Activated naive CD8-positive, alpha-beta T cell treated with anti-CD3 and anti-CD28 coated beads, Interleukin-2, amount 10 ng/mL, durations not matched to agents 7 days and 5 days (primary cell): ENCODE data around the gene ATRAID. TPM values are rescaled to one million over a fixed set of nuclear protein-coding genes. Genes with fewer than 3 reads are reported as not detected.

Experiments used
- ATAC-seq: fragments of 150-1000 bp; cut with Tn5 transposase; one replicate; pipeline ENCODE4 v1.10.0; 2021; ENCODE audit warnings: low read depth, moderate library complexity
- POLR2A ChIA-PET: fragments of 350-600 bp; sonication (Branson Sonifier 250); formaldehyde crosslinking; loops from one replicate; lab custom pipeline; 2021; ENCODE audit warnings: antibody characterized with exemption; lab: Charles Lee
- DNase-seq: peaks from one replicate; pipeline ENCODE4 v3.0.0; 2021
- H3K27ac Mint-ChIP-seq: one replicate; pipeline ENCODE4 v1.8.0; 2022; ENCODE audit warnings: mild to moderate bottlenecking, mixed read lengths
- H3K27me3 Mint-ChIP-seq: one replicate; pipeline ENCODE4 v1.8.0; 2022; ENCODE audit warnings: mild to moderate bottlenecking, moderate library complexity, mixed read lengths
- H3K36me3 Mint-ChIP-seq: one replicate; pipeline ENCODE4 v1.8.0; 2021; ENCODE audit warnings: mild to moderate bottlenecking, mixed read lengths
- H3K4me1 Mint-ChIP-seq: one replicate; pipeline ENCODE4 v1.8.0; 2021; ENCODE audit warnings: mixed read lengths
- H3K4me3 Mint-ChIP-seq: one replicate; pipeline ENCODE4 v1.8.0; 2022; ENCODE audit warnings: mild to moderate bottlenecking, moderate library complexity, mixed read lengths
- H3K9me3 Mint-ChIP-seq: one replicate; pipeline ENCODE4 v1.8.0; 2021; ENCODE audit warnings: mixed read lengths
- total RNA-seq, 2 experiments: library from RNA; stranded (reverse); gene quantifications; one replicate each; pipeline ENCODE4 v1.2.3, GENCODE V29; 2021

ATRAID gene
- total RNA-seq, 2 experiments from 2014 or later = 74.9 to 84.6 TPM

GRCh38 chr2:27240406-27240805 is 28.6 kb downstream of the ATRAID start:
- POLR2A ChIA-PET = interaction anchor here (1.1 kb wide), 1 partner anchor 139 kb away, joined by 3 read pairs; no protein-coding TSS in a partner anchor
- Mint-ChIP-seq H3K4me1 (peaks cover 5% of the 10 kb centered on the region), H3K4me3 (no peak overlapping the region), H3K9me3 (no peaks in the 10 kb centered on the region), H3K27me3 (no peaks in the 10 kb centered on the region), H3K27ac (no peak overlapping the region), H3K36me3 (peaks cover 21% of the 10 kb centered on the region)
- ATAC-seq = no peak
- DNase-seq = no peak

DNA sequence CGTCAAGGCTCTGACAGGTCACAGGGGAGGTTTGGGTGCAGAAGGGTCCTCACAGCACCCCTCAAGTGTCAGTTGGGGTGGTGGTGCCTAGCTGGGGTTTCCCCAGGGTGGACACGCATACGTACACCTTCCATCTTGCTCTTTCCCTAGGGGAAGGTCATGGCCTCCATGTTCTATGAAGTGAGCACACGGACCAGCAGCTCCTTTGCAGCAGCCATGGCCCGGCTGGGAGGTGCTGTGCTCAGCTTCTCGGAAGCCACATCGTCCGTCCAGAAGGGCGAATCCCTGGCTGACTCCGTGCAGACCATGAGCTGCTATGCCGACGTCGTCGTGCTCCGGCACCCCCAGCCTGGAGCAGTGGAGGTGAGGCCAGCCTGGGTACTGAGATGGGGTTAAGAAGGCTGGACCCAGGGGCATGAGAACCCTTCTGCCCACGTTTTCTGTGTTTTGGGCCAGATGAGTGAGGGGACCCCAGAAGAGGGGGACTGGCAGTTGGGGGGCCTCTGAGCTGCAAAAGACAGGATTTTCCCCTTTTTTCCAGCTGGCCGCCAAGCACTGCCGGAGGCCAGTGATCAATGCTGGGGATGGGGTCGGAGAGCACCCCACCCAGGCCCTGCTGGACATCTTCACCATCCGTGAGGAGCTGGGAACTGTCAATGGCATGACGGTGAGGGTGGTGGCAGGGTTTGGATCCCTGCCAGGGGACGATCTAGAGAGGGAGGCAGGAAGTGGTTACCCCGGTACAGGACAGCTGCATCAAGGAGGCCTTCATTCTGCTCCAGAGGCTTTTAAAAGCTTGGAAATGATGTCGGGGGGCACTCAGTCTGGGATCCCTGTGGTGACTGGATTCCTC is 30.1 kb downstream of the ATRAID start:
- DNase-seq = no peak
- Mint-ChIP-seq H3K4me3 (no peak overlapping the region), H3K27me3 (no peaks in the 10 kb centered on the region), H3K27ac (peak overlapping the region; percentile 34), H3K36me3 (peaks cover 14% of the 10 kb centered on the region), H3K4me1 (peaks cover 5% of the 10 kb centered on the region), H3K9me3 (no peaks in the 10 kb centered on the region)
- POLR2A ChIA-PET = interaction anchor here (1.6 kb wide), 1 partner anchor 11 kb away, joined by 4 read pairs; no protein-coding TSS in a partner anchor
- ATAC-seq = peak; percentile 61

DNA sequence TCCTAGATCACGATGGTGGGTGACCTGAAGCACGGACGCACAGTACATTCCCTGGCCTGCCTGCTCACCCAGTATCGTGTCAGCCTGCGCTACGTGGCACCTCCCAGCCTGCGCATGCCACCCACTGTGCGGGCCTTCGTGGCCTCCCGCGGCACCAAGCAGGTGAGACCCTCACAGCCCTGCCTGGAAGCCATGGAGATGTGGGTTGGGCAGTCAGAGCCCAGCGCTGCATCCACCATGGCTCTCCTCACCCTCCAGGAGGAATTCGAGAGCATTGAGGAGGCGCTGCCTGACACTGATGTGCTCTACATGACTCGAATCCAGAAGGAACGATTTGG is 30.7 kb downstream of the ATRAID start:
- H3K27ac Mint-ChIP-seq = no peak overlapping the region
- H3K36me3 Mint-ChIP-seq = peaks cover 10% of the 10 kb centered on the region
- H3K4me3 Mint-ChIP-seq = no peak overlapping the region
- peaks cover 7% of the 10 kb centered on the region for H3K4me1 Mint-ChIP-seq
- no peaks in the 10 kb centered on the region for H3K27me3 Mint-ChIP-seq
- DNase-seq (no peak), ATAC-seq (no peak)
- H3K9me3 Mint-ChIP-seq = no peaks in the 10 kb centered on the region
- POLR2A ChIA-PET = interaction anchor here (1.6 kb wide), 1 partner anchor 11 kb away, joined by 4 read pairs; no protein-coding TSS in a partner anchor

DNA sequence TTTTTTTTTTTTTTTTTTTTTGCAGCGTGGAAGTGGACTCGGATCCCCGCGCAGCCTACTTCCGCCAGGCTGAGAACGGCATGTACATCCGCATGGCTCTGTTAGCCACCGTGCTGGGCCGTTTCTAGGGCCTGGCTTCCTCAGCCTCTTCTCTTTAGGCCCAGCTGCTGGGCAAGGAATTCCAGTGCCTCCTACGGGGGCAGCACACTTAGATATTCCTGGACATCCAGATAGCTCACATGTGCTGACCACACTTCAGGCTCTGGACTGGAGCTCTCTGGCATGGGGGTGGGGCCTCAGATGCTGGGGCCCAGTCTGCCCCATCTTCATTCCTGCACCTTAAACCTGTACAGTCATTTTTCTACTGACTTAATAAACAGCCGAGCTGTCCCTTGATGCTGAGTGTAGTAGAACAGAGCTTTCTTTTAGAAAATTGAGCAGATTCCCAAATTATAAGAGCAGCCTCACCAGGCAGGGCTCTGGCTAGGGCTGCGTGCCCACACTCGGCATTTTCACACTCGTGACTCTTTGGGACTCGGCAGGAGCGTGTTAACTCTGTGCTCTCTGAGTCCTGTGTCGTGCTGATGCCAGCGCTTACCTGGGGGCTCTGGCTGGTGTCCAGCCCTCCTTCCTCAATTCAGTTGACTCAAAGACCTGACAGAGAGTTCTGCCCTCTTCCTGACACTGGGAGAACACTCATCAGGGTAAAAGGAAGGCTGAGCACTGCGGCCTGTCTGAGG is 31.7 kb downstream of the ATRAID start:
- Mint-ChIP-seq H3K4me1 (peaks cover 9% of the 10 kb centered on the region), H3K9me3 (no peaks in the 10 kb centered on the region), H3K4me3 (no peak overlapping the region), H3K27ac (no peak overlapping the region), H3K27me3 (no peaks in the 10 kb centered on the region), H3K36me3 (peaks cover 10% of the 10 kb centered on the region)
- no peak for DNase-seq
- POLR2A ChIA-PET = no interaction called here
- ATAC-seq = no peak

GRCh38 chr2:27245116-27245515 is 33.3 kb downstream of the ATRAID start:
- DNase-seq (no peak), ATAC-seq (no peak)
- Mint-ChIP-seq H3K36me3 (peaks cover 7% of the 10 kb centered on the region), H3K9me3 (no peaks in the 10 kb centered on the region), H3K27me3 (no peaks in the 10 kb centered on the region), H3K4me1 (peaks cover 9% of the 10 kb centered on the region), H3K4me3 (no peak overlapping the region), H3K27ac (no peak overlapping the region)
- POLR2A ChIA-PET = interaction anchor here (0.6 kb wide), 1 partner anchor 25 kb away, joined by 3 read pairs; no protein-coding TSS in a partner anchor

DNA sequence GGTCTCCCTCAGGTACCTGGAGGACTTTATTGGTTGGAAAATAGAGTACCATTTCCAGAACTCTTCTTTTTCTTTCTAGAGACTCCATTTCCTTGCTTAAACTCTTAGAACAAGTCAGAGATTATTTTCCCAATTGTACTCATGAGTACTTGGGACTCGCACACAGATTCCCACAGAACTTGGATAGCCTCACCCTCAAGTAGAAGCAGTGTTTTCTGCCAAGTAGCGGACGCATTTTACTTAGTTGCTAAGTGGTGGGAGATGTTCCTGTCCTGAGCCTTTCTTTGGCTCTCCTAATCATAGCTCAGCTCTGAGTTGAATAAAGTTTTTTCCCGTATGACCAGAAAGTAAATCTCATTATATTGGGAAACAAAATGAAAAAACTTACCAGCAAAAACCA is 33.8 kb downstream of the ATRAID start:
- POLR2A ChIA-PET = no interaction called here
- H3K4me1 Mint-ChIP-seq = peaks cover 9% of the 10 kb centered on the region
- H3K27me3 Mint-ChIP-seq = no peaks in the 10 kb centered on the region
- peaks cover 3% of the 10 kb centered on the region for H3K36me3 Mint-ChIP-seq
- ATAC-seq (no peak), DNase-seq (no peak)
- H3K4me3 Mint-ChIP-seq = no peak overlapping the region
- H3K27ac Mint-ChIP-seq = no peak overlapping the region
- H3K9me3 Mint-ChIP-seq = no peaks in the 10 kb centered on the region

DNA sequence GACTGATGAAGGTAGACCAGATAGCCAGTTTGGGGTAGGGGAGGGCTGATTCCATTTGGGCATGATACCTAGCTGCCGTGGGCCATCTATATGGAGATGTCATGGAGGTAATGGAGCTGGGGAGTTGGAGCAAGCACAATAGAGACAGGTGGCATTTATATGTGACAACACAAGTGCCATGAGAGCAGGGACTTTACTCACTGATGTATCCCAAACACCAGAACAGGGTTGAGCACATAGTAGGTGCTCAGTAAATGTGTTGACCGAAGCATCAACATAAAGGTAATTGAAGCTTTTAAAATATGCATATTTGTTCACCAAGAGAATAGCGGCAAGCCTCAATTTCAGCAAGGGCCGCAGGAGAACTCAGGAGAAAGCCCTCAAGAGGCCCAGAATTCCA is 36.1 kb downstream of the ATRAID start:
- no peaks in the 10 kb centered on the region for H3K36me3 Mint-ChIP-seq
- POLR2A ChIA-PET = interaction anchor here (1.0 kb wide), 1 partner anchor 15 kb away, joined by 3 read pairs; the partner anchor contains the start of gene SLC30A3

DNA sequence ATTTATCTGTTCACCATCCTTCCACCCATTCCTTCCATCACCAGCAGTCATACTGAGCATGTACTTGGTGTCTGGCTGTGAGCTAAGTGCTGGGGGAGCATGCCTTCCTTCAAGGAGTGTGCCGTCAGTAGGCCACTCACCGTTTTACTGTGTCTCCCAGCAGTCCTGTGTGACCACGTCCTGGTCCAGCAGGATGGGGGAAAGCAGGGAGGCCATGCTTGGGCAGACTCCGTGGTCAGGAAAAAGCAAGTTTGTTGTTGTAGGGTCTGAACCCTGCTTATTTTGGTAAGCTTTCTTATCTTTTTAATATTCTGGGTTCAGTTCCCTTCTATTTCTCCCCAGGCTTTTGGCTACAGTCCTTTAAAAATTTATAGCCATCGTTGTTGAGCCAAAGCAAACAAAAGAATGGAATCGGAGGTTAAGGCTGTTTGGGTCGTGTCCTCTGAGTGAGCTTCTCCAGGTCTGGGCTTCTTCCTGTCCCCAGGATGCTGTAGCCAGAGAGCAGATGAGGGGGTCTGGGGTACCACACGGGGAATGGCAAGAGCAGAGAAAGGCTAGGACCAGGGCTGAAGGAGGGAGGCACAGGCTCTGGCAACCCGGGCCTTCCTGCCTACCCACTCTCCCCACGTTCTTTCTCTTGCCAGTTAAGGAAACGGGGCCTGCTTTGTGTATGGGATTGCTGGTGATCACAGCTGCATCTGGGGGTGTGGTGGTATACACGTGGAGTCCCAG is 37.5 kb downstream of the ATRAID start:
- peaks cover 4% of the 10 kb centered on the region for H3K4me1 Mint-ChIP-seq
- ATAC-seq = no peak
- H3K36me3 Mint-ChIP-seq = no peaks in the 10 kb centered on the region
- POLR2A ChIA-PET = no interaction called here
- no peaks in the 10 kb centered on the region for H3K9me3 Mint-ChIP-seq
- no peak overlapping the region for H3K27ac Mint-ChIP-seq
- no peak for DNase-seq
- peaks cover 6% of the 10 kb centered on the region for H3K27me3 Mint-ChIP-seq
- H3K4me3 Mint-ChIP-seq = no peak overlapping the region

More for the DNA sequence above, 36.1 kb downstream of the ATRAID start:
- Mint-ChIP-seq H3K4me1 (peaks cover 4% of the 10 kb centered on the region), H3K9me3 (no peaks in the 10 kb centered on the region), H3K27ac (no peak overlapping the region), H3K27me3 (peaks cover 4% of the 10 kb centered on the region), H3K4me3 (no peak overlapping the region)
- no peak for ATAC-seq
- DNase-seq = no peak

DNA sequence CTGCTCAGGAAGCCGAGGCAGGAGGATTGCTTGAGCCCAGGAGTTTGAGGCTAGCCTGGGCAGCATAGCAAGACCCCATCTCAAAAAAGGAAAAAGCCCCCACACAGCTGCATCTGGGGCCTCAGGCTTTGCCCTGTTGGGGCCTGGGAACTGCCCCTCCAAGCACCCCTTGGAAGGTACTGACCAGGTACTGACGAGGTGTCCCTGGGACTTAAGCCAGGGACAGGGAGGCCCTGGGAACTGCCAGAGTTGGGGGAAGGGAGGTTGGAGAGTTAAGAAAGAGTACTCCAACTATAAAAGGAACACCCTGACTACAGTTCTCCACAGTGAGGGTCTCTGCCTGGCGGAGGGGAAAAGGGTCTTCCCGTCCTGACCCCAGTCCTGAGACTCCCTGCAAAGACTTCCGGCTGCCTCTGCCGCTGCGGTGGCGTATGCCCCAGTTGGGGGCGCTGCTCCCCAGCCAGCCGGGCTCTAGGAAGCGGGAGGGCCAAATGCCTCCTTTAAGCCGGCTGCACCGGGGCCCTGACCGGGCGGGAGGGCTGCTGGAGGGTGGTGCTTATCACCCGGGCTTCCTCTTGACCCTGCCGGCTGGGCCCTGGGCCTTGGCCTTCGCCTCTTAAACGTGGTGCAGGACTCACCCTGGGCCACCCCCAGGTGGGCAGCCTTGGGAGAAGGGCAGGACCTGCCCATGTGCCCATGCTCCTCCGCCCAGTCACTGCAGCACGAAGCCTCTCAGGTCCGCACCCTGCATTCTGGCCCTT is 38.2 kb downstream of the ATRAID start:
- H3K4me1 Mint-ChIP-seq = peaks cover 4% of the 10 kb centered on the region
- no peak overlapping the region for H3K27ac Mint-ChIP-seq
- POLR2A ChIA-PET = no interaction called here
- DNase-seq (peak; percentile 80), ATAC-seq (peak; percentile 78)
- H3K9me3 Mint-ChIP-seq = no peaks in the 10 kb centered on the region
- peaks cover 11% of the 10 kb centered on the region for H3K27me3 Mint-ChIP-seq
- no peaks in the 10 kb centered on the region for H3K36me3 Mint-ChIP-seq
- no peak overlapping the region for H3K4me3 Mint-ChIP-seq

GRCh38 chr2:27250652-27251379 is 39.0 kb downstream of the ATRAID start:
- H3K4me3 Mint-ChIP-seq = no peak overlapping the region
- H3K27ac Mint-ChIP-seq = no peak overlapping the region
- no peak for ATAC-seq
- no peaks in the 10 kb centered on the region for H3K36me3 Mint-ChIP-seq
- POLR2A ChIA-PET = interaction anchor here (1.0 kb wide), 1 partner anchor 52 kb away, joined by 3 read pairs; no protein-coding TSS in a partner anchor
- peaks cover 4% of the 10 kb centered on the region for H3K4me1 Mint-ChIP-seq
- peaks cover 17% of the 10 kb centered on the region for H3K27me3 Mint-ChIP-seq
- DNase-seq = no peak
- H3K9me3 Mint-ChIP-seq = no peaks in the 10 kb centered on the region

DNA sequence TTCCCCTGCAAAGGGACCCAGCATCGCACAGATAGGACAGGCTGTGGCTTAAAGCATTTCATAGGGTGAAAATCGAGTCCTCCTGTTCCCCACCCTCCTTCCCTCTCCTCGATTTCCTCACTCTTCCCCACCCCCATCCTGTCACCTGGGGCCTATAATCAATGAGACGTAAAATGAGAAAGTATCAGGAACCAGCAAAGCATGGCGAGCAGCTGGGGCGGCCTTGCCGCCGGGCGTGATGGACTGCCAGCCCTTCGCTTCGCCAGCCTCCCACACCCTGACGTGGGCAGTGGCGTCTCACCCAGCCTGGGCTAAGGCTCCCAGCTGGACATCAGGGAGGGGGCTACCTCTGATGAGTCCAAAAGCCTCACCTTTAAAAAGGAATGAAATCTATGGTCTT is 39.9 kb downstream of the ATRAID start:
- Mint-ChIP-seq H3K4me1 (peaks cover 4% of the 10 kb centered on the region), H3K36me3 (no peaks in the 10 kb centered on the region), H3K9me3 (no peaks in the 10 kb centered on the region), H3K27me3 (peaks cover 26% of the 10 kb centered on the region), H3K4me3 (no peak overlapping the region), H3K27ac (no peak overlapping the region)
- ATAC-seq = no peak
- POLR2A ChIA-PET = interaction anchor here (1.0 kb wide), 1 partner anchor 51 kb away, joined by 3 read pairs; no protein-coding TSS in a partner anchor
- no peak for DNase-seq

DNA sequence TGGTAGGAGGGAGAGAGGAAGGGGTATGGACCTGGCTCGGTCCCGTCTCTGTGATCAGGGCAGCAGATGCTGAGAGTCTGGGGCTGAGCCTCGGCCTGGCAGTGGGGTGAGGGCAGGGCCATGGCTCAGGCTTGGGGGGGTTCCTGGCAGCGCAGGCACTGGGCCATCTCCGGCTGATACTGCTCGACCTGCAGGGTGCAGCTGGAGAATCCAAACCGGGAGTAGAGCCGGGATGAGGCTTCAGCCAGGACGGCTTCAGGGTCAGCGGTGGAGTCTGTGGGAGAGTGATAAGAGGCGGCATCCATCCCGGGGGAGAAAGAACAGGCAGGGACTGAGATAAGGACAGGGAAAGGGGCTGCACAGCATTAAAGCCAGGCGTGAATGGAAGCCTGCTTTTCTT is 43.3 kb downstream of the ATRAID start:
- DNase-seq (no peak), ATAC-seq (no peak)
- peaks cover 37% of the 10 kb centered on the region for H3K27me3 Mint-ChIP-seq
- H3K4me1 Mint-ChIP-seq = no peaks in the 10 kb centered on the region
- no peaks in the 10 kb centered on the region for H3K9me3 Mint-ChIP-seq
- no peaks in the 10 kb centered on the region for H3K36me3 Mint-ChIP-seq
- no peak overlapping the region for H3K4me3 Mint-ChIP-seq
- POLR2A ChIA-PET = no interaction called here
- no peak overlapping the region for H3K27ac Mint-ChIP-seq
